HG03442 (cell line): ENCODE results near the gene PACSIN2.
"Not testable (repeated sequence)": the region's sequence is repeated elsewhere in the genome, so short reads cannot be mapped to it uniquely, and the experiment has no call there.

Experiments
- ATAC-seq: cut with Tn5 transposase; IDR thresholded peaks from one replicate; pipeline ENCODE4 v1.9.1; 2021; ENCODE audit warnings: mild to moderate bottlenecking, moderate library complexity; ENCODE audit not compliant: unreplicated experiment

The PACSIN2 gene

DNA sequence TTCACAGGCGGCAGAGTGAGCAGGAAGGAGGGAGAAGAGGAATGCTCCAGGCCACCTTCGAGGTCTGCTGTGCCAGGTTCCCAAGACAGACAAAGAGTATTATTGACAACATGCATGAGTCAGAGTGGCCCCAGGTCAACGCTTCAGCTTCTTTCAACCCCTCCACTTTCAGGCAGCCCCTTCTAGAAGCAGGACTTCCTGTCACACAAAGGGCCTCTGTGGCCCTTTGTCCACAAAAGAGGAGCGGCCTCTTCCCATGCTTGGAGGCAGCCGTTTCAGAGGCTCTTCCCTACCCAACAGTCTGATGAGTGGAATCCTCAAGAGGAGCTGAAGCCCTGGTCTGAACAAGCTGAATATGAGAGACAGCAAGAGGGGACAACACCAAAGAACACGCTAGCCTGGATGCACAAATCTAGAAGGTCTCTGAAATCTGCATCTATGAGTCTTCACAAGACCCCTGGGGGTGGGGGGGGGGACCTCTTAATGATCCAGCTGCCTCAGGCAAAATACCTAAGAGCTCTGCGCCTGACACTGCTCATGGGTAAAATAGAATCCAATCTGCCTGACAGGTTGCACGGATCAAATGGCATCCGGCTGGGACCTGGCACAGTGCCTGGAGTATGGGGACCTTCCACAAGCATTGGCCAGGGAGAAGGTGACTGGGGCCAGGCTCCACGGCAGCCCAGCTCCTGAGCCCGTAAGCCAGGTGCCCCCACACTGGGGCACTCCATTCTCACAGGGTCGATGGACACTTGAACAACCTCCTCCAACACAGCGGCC lies 67.5 kb downstream of the PACSIN2 start:
- no peak for ATAC-seq

DNA sequence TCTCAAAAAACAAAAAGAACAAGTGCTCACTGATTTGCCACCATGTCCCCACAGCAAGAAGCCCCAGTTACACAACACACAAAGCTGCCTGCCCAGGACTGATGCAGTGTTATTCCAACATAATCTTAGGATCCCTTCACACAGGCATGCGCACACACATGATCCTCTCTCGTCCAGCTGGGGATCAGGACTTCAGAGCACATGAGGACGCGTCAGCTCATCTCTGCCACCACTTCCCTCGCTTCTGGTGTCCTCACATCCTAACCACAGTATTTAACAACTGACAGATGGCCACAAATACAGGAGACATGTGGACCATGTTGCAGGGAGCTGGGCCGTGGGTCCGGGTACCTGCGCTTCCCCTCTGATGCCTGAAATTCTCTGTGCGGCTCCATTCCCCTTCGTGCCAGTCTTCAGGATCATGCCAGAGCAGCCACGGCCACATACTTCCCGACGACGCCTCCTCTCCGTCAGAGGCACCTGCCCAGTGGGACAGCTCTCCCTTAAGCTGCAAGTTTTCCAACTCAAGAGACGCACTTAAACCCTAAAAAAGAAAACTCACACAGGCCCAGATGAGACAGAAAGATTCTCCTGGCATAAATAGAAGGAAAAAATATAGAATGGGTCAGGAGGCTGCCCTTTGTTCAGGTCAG lies 68.3 kb downstream of the PACSIN2 start:
- ATAC-seq, result no peak

DNA sequence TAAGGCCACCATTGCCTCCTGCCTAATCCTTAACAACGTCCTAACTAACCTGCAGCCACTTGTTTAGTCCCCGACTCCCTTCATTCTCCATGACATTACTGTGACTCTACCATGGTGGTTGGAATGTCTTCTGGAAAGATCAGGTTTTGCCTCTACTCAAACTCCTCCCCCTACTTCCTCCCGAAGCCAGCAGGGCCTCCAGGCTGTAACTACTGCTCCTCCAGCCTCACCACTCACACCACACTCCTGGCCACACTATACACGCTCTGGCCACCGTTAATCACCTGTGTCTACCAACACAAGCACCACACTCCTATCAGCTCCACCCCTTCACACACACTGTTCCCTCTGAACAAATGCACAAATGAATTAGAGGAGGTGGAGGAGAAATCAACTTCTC lies 69.2 kb downstream of the PACSIN2 start:
- no peak for ATAC-seq

DNA sequence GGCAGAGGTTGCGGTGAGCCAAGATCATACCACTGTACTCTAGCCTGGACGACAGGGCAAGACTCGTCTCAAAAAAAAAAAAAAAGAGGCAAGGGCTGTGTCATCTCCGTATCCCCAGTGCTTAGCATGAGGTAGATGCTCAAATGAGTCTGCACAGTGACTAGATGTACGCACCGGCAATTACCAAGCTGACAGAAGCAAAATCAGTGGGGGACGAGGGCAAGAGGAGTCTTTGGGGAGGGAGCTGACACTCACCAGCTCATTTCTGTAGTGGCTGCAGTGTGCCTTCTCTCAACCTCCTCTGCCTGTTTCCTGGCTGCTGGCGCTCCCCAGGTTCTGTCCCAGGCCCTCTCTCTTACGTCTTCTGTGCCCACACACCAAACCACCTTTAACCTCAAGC lies 69.9 kb downstream of the PACSIN2 start:
- no peak for ATAC-seq

DNA sequence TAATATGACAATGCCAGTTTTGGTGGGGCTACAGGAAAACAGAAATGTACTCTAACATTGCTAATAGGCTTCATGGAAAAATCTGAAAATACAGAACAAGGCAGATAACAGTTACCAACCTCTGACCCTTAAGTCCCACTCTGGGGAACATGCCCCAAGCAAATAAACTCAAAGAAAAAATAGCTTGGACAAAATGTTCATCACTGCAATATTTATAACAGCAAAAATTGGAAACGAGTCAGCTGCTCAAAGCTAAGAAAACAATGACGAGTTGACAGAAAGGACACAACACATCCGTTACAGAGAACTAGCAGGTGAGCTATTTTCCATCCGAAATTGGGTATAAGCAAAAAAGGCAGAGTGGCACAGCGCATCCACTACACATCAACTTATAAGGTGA lies 70.5 kb downstream of the PACSIN2 start:
- no peak for ATAC-seq

DNA sequence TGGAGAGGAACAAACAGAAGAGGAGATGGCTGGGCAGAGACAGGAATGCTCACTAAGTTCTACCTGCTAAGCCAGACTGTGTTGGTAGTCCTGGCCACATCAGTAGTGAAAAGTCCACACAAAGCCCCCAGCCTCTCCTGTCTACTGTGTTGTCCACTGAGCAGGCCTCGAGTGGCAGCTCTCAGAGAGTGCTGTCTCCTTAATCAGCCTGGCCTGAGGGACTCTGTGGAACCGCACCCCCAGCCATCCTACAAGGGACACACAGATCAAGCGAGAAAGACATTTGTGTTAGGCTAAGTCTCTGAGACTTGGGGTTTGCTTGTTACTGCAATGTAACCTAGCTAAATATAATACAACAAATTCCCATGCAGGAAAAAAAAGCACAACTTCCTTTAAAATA lies 71.0 kb downstream of the PACSIN2 start:
- no peak for ATAC-seq

DNA sequence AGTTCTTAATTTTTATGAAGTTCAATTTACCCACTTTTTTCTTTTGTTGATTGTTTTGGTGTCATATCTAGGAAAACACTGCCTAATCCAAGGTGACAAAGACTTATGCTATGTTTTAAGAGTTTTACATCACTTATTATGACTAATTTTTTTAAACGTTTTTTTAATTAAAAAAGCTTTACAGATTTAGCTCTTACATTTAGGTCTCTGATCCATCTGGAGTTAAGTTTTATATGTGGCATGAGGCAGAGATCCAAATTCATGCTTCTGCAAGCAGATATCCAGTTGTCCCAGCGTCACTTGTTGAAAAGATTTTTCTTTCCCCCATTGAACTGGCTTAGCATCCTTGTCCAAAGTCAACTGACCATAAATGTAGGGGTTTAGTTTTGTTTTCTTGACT lies 72.6 kb downstream of the PACSIN2 start:
- no peak for ATAC-seq

DNA sequence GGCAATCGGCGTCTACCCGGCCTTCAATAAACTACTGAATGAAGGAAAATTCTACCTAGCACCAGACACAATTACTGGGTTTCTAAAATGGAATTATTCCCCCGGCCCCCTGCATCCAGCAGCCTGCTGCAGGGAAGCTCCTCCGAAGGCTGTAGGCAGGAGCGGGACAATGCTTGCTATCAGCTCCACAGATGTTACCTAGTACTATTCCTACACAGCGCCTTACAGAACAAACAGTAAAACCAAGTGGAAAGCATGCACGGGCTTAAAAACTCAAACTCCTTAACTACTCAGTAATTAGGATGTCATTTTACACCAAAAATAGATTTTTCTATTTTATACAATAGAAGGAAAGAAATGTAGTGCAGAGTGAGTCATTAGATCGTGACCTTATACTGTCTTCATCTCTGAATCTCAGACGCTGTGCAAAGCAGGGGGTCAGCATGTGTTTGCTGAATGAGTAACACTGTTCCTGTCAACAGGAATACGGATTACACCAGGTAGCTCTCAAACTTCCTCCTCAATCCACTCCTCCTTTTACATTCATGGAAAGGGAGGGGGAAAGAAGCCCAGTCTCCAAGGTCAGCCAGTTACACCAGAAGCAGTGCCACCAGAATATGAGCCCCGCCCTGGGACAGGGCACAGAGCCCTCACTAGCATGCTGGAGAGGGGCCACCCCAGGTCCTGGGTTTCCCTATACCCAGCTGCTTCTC lies 74.9 kb downstream of the PACSIN2 start:
- ATAC-seq, result no peak

DNA sequence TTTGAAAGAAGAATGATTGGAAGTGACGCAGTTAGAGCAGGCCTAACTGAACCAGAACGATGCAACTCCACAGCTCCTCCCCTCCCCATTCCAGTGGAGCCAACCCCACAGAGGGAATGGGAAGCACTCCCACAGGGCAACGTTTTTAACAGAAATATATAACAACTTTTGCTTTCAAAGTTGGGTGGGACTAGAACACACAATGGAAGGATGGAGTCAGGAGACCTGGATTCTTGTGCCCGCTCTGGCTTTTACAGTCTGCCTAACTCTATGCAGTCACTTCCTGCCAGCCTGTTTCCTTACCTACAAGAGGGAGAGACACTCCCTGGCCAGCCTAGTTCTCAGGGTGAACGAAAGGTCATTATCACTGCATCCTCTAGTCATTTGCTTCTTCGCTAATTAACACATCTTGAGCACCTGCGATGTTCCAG lies 75.5 kb downstream of the PACSIN2 start:
- ATAC-seq, result no peak

DNA sequence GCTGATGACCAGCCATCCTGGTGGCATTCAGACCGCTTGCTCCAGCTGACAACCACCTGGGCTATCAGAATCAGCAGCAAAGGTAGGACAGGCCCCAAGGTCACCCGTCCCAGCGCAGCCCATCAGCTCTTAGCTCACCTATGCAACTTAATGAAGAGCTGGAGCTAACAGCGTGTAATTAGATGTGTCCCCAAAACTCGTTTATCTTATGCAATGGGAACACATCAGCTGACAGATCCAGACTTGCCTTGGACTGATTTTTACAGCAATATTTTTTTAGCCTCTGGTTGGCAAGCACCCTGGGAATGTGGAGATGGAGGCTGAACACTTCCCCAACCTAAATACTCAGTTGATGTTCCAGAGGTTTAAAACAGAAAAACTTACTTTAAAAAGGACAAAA lies 76.0 kb downstream of the PACSIN2 start:
- ATAC-seq, result no peak

DNA sequence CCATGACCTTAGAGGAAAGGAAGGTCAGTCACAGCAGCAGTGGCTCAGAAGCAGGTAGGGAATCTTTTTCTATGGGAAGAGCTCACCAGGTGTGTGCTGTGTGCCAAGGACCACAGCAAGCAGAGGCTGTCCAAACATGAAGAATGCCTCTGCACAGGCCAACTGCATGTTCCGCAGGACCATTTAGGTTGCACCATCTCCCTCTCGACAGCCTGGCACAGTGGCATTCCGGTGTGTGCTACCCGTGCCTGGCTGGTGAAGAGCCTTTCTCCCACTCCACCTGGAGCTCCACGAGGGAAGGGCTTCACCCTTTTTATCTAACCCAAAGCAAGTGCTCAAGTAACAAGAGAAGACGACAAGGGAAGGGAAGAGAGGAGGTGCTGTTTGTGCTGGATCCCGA lies 76.5 kb downstream of the PACSIN2 start:
- ATAC-seq, result no peak

DNA sequence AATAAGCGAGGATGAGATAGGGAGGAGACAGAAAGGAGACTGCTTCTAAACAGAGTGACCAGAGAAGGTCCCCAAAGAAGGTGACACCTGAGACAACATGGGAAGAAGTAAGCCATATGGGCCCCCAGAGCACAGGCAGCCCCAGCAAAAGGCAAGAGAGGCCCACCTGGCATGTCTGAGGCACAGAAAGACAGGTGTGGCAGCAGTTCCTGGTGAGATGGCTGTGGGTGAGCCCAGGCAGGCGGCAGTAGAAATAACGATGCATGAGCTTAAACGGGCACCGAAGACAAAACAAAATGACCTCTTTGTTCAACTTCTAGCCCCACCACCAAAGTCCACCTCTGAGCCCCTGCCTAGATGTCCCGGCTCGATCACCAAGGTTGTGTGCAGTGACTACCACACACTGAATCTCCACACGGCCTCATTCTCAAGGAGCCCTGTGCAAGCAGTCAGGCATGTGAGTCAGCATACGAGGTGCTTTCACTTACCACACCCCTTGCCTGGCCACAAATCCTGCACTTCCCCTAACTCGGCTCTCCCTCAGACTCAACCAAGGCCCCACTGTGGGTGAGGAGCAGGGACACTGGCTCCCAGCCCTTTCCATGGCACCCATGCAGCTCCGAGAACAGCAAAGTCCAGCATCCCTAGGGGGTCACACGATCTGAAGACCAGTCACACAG lies 77.6 kb downstream of the PACSIN2 start:
- no peak for ATAC-seq

DNA sequence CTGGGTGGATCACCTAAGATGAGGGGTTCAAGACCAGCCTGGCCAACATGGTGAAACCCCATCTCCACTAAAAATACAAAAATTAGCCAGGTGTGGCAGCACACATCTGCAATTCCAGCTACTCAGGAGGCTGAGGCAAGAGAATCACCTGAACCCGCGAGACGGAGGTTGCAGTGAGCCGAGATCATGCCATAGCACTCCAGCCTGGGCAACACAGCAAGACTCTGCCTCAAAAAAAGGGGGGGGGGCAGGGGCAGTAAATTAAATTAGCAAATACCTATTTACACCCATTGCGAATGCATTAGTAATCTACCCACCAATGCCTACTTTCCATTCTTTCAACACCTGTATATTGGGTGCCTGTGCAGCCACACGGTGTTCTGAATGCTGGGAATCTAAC lies 78.3 kb downstream of the PACSIN2 start:
- ATAC-seq, result not testable (repeated sequence)

DNA sequence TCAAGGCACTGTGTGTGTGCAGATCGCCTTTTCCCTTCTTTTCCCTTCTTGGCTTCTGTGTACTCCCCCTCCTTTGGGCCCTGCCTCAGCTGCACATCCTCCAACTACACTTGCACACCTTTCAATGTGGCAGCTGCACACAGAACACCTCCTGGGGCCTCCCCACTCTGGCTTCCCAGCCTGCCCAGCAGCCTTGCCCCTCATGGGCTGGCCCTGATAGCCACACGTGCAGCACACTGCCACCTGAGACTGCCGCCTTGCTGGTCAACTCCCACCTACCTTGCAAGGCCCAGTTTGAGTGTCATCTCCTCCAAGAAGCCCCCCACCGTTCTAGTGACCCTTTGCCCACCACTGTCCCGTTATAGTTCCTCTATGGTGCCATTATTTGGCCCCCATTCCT lies 80.6 kb downstream of the PACSIN2 start:
- no peak for ATAC-seq

DNA sequence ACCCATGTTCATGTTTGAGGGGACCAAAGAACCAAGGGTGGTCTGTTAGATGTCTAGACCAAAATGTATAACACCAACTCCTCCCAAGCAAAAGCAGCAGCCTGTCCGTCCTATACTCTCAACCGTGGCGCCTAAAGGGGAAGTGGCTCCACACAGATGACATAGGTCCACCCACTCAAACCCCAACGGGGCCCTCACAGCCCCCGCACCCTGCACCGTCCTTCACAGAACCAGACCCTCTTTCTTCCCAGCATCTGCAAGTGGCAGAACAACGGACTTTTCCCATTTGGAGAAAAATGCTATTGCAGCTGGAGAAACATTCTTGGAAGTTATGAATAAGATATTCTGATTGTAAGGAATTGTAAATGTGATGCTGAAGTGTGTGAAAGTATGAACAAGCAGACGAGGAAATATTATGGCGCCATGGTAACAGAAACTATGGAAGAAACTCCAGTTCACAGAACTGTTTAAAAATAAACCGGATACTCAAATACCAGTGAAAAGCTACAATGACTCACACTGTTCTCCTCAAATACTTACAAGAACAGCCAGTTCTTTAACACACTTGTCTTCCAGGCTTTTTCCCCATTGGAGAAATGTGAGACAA lies 81.4 kb downstream of the PACSIN2 start:
- peak; percentile 41 for ATAC-seq

DNA sequence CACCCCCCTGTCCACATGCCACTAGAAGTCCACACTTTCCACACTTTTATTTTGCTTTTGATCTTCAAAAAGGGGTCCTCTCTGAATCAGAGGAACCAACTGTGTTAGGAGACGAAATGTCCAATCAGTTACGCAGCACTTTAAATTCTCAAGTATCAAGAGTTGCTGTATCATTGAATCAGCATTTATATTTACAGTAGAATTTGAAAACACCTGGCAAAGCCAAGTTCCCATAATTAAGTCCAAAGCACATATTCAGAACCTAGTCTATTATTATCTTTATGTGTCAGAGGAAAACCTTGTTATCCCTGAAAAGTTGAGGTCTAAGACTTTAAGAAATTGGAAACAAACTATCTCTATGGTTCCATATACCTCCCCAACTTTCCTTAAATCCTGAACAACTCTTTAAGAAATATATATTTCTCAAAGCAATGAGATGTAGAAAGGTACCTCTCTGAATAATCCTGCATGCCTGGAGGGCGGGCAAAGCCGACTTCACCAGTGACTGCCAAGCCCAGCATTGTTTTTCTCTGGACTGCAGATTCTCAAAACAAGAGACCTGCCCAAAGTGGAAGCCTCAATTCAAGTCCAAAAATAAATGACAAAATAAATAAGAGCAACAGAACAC lies 82.0 kb downstream of the PACSIN2 start:
- no peak for ATAC-seq

DNA sequence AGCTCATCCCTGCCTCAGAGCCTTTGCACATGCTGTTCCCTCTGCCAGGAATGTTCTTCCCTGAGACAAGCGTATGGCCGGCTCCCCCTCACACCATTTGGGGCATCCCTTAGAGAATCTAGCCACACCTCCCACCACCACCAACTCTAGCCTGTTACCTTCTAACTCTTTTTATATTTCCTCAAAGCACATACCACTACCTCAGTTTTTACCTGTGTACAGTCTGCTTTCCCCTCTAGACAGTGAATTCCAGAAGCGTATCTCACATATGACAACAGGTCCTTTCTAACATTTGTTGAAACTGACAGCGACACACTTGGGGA lies 82.8 kb downstream of the PACSIN2 start:
- no peak for ATAC-seq

DNA sequence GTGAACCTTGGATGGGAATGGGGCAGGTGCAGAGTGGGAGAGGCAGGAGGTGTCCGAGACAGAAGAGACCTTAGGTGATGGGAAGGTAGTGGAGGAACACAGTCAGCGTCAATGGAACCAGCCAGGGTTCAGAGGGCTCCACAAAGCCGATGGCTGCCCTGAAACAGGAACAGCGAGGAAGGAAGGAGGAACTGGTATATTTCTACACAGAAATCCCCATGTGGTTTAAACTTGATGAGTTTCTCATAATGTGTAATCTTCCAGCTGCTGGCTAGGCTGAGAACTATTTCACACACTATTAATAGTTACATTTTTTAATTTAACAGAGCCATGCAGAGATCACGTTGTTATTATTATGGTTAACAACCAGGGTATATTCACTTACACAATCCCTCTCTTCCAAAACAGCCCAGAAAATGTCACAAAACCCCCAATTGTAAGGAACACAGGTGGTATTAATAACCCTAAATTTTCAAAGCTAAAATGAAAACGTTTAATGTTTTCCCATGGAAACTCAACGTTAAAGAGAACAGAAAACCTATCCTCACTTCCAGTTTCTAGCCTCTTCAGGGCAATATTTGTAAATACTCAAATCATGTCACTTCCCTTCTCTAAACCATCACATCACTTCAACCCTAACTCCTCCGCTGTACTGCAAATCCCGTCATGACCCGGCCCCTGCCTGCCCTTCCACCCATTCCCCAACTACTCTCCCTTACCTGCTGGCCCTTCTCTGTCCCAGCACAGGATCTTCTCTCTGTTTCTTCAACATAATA lies 83.3 kb downstream of the PACSIN2 start:
- ATAC-seq, result peak; percentile 39

DNA sequence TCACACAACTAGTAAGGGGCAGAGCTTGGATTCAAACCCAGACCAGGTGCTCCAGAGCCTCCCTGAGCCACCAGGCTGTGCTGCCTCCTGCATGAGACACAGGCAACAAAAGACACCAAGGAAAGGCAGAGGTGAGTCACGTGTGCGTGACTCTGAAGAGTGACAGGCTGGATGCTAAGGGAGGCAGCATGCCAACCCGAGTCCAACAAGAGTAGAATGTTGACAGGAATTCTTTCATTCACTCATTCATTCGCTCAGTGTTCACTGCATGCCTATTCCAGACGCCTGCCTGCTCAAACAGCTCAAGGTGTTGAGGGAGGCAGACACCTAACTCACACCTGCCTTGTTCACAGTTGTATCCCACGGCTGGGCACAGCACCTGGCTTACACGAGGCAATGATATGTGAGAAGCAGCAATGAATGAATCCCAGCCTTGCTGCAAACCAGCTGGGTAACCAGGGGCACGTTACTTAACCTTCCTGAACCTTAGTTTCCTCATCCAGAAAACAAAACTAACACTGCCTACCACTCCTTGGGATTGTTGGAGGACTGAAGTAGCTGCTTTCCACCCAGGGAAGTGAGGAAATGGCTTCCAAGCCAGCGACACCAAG lies 84.0 kb downstream of the PACSIN2 start:
- ATAC-seq, result peak; percentile 16

DNA sequence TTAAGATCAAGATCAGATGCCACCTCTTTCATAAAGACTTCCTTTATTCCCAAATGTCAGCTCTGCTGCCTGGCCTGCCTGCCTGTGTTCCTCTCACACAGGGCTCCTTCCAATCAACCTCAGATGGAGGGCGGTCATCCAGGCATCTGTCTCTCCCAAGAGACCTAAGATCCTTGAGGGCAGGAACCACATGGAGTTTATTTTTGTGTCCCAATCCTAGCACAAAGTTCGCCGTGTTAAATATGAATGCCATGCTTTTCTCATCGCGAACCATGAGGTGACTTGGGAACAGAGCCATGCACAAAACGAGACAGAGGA lies 85.2 kb downstream of the PACSIN2 start:
- no peak for ATAC-seq
